Right lobe of liver (tissue), 6 donors: Measurements from ENCODE around the gene NDUFA5. TPM values are rescaled to one million over a fixed set of nuclear protein-coding genes. Genes with fewer than 3 reads are reported as not detected.

ENCODE experiments used
- ATAC-seq, 4 donors: fragments of 200-7000 bp; cut with Tn5 transposase; one replicate each; pipeline ENCODE4 v1.9.1; 2020; ENCODE audit warnings: mild to moderate bottlenecking in 4 of 4, moderate library complexity in 4 of 4
- DNase-seq, 3 donors: peaks; one replicate each; pipeline ENCODE4 v3.0.0-alpha.2; 2020
- H3K27ac ChIP-seq, 3 donors: fragments of 200-600 bp; one replicate each; pipeline ENCODE4 v1.8.0; 2022
- H3K27me3 ChIP-seq, 2 donors: fragments of 200-600 bp; one replicate each; pipeline ENCODE4 v1.8.0; 2022
- H3K36me3 ChIP-seq, 4 donors: fragments of 200-600 bp; sonication (generic) in 1 of 4; one replicate each; pipeline versions ENCODE4 v1.5.1 to v1.8.0; 2017 to 2022; ENCODE audit warnings: control low read depth in 1 of 4
- H3K4me1 ChIP-seq, 4 donors: fragments of 200-600 bp; sonication (generic) in 1 of 4; one replicate each; pipeline versions ENCODE4 v1.5.1 to v1.8.0; 2017 to 2022; ENCODE audit warnings: control low read depth in 1 of 4
- H3K4me3 ChIP-seq, 3 donors: fragments of 200-600 bp; one replicate each; pipeline ENCODE4 v1.8.0; 2022
- H3K9me3 ChIP-seq, 4 donors: fragments of 200-600 bp; sonication (generic) in 1 of 4; one replicate each; pipeline versions ENCODE4 v1.5.1 to v1.8.0; 2017 to 2022; ENCODE audit warnings: control low read depth in 1 of 4
- POLR2A ChIP-seq: fragments of 450-650 bp; IDR thresholded peaks from one replicate; pipeline ENCODE4 v1.6.1; 2017; ENCODE audit warnings: antibody characterized with exemption, mild to moderate bottlenecking
- WGBS: methylation state at CpG from one replicate; pipeline ENCODE4 v1.1.6; 2018; ENCODE audit warnings: low coverage, low lambda C conversion rate; ENCODE audit not compliant: insufficient coverage; ENCODE audit errors: missing lambda C conversion rate; 5-methylcytosine and 5-hydroxymethylcytosine counted together
- intact Hi-C, 2 donors: fragments of 100-400 bp; cut with DNase I; formaldehyde crosslinking; loops; one replicate each; pipeline versions ENCODE4 v1.11.2 to v1.14.1; 2022
- total RNA-seq, 6 experiments: library from RNA; depleted of rRNA in 2 of 6; stranded (reverse); fragments of >200 nt in 2 of 6; fragmentation: NEBNext Ultra II Directional in 3 of 6; extraction: Animal tissue kit (Norgen Biotek cat#: 25700) in 3 of 6; gene quantifications; one replicate each; pipeline versions ENCODE4 v1.1.0 to v1.2.4, GENCODE V29; 2016 to 2023
- TF ChIP-seq, protein P1 (sequence below), 4 donors: fragments of 200-600 bp in 3 of 4; fragments of 450-650 bp in 1 of 4; IDR thresholded peaks; one replicate each; pipeline versions ENCODE4 v1.5.1 to v1.8.0; 2016 to 2022; ENCODE audit warnings: antibody characterized with exemption in 4 of 4, mild to moderate bottlenecking in 2 of 4
- donor health status: DM: no; HTN: yes; CAD: no.
- donor health status: DM: no; HTN: no; CAD: no.
- donor health status: DM: no; HTN: no; CAD: no.
- donor health status: DM: no; HTN: yes; CAD: no.
- donor health status: DM: no; HTN: yes; CAD: no.

Gene NDUFA5
- total RNA-seq, 6 experiments from 2014 or later: 23.4 to 50.4 (median 44.0) TPM

GRCh38 chr7:123538897-123539296, 18.7 kb downstream of the NDUFA5 start:
- Histone ChIP-seq H3K4me1 (peaks cover 0 to 3% (median 0%) of the 10 kb centered on the region in 4 donors), H3K4me3 (no peak overlapping the region), H3K9me3 (no peaks in the 10 kb centered on the region), H3K27ac (no peak overlapping the region), H3K36me3 (peaks cover 0 to 3% (median 0%) of the 10 kb centered on the region in 4 donors), H3K27me3 (no peaks in the 10 kb centered on the region)
- no peak for ATAC-seq
- intact Hi-C loops: no loop called here
- no peak for TF ChIP-seq POLR2A
- TF ChIP-seq, protein P1, sequence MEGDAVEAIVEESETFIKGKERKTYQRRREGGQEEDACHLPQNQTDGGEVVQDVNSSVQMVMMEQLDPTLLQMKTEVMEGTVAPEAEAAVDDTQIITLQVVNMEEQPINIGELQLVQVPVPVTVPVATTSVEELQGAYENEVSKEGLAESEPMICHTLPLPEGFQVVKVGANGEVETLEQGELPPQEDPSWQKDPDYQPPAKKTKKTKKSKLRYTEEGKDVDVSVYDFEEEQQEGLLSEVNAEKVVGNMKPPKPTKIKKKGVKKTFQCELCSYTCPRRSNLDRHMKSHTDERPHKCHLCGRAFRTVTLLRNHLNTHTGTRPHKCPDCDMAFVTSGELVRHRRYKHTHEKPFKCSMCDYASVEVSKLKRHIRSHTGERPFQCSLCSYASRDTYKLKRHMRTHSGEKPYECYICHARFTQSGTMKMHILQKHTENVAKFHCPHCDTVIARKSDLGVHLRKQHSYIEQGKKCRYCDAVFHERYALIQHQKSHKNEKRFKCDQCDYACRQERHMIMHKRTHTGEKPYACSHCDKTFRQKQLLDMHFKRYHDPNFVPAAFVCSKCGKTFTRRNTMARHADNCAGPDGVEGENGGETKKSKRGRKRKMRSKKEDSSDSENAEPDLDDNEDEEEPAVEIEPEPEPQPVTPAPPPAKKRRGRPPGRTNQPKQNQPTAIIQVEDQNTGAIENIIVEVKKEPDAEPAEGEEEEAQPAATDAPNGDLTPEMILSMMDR (IDR thresholded peaks at IDR 0.05): no peak
- WGBS: 75% methylated on average over 1 of the region's 1 CpG
- no peak for DNase-seq

- ATAC-seq: no peak
- Histone ChIP-seq H3K4me1 (peaks cover 0 to 5% (median 0%) of the 10 kb centered on the region in 4 donors), H3K27ac (no peak overlapping the region), H3K27me3 (no peaks in the 10 kb centered on the region), H3K9me3 (no peaks in the 10 kb centered on the region), H3K4me3 (no peak overlapping the region), H3K36me3 (peaks cover 0 to 3% (median 0%) of the 10 kb centered on the region in 4 donors)
- intact Hi-C loops: no loop called here
- no peak for TF ChIP-seq POLR2A
- TF ChIP-seq, protein P1 (IDR thresholded peaks at IDR 0.05): no peak
- DNase-seq: no peak
- WGBS: 56% methylated on average over 7 of the region's 7 CpGs
These were observed 19.4 kb downstream of the NDUFA5 start for GRCh38 chr7:123538189-123538714.

GRCh38 chr7:123537026-123537642, 20.5 kb downstream of the NDUFA5 start:
- Histone ChIP-seq H3K36me3 (peaks cover 0 to 3% (median 0%) of the 10 kb centered on the region in 4 donors), H3K4me1 (peaks cover 0 to 5% (median 0%) of the 10 kb centered on the region in 4 donors), H3K27me3 (no peaks in the 10 kb centered on the region), H3K4me3 (no peak overlapping the region), H3K27ac (no peak overlapping the region), H3K9me3 (no peaks in the 10 kb centered on the region)
- ATAC-seq (no peak), DNase-seq (no peak)
- intact Hi-C loops: no loop called here
- no peak for TF ChIP-seq POLR2A
- TF ChIP-seq, protein P1 (IDR thresholded peaks at IDR 0.05): peak; percentile 31 to 66 (median 58)
- WGBS: 32% methylated on average over 3 of the region's 3 CpGs

DNA sequence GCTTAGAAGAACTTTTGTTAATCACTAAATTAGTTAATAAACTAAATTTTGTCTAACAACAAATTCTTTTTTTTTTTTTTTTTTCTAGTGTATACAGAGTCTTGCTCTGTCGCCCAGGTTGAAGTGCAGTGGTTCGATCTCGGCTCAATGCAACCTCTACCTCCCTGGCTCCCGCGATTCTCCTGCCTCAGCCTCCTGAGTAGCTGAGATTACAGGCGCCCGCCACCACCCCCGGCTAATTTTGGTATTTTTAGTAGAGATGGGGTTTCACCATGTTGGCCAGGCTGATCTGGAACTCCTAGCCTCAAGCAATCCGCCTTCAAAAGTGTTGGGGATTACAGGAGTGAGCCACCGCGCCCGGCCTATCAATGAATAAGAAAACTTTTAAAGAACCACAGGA, 22.1 kb downstream of the NDUFA5 start:
- TF ChIP-seq, protein P1 (IDR thresholded peaks at IDR 0.05): no peak
- Histone ChIP-seq H3K4me3 (peak overlapping the region in 2 of 3 donors; percentile 56 to 60), H3K27ac (no peak overlapping the region), H3K27me3 (no peaks in the 10 kb centered on the region), H3K9me3 (no peaks in the 10 kb centered on the region), H3K4me1 (peaks cover 0 to 5% (median 0%) of the 10 kb centered on the region in 4 donors), H3K36me3 (no peaks in the 10 kb centered on the region)
- peak in 1 of 3 donors; percentile 23 for DNase-seq
- intact Hi-C loops: no loop called here
- ATAC-seq: no peak
- WGBS: 87% methylated on average over 8 of the region's 12 CpGs
